LNCAP (cell line): ENCODE measurements around the gene CCDC57.
A peak's percentile ranks its signal among the peaks of the same experiment; 100 is the strongest.

Experiments
- CTCF ChIP-seq: fragments of 450-650 bp; IDR thresholded peaks from 2 replicates; pipeline ENCODE4 v1.5.1; 2017; ENCODE audit warnings: mild to moderate bottlenecking

The CCDC57 gene

GRCh38 chr17:82237746-82238471 lies 25.3 kb upstream of the CCDC57 start:
- TF ChIP-seq CTCF: no peak

DNA sequence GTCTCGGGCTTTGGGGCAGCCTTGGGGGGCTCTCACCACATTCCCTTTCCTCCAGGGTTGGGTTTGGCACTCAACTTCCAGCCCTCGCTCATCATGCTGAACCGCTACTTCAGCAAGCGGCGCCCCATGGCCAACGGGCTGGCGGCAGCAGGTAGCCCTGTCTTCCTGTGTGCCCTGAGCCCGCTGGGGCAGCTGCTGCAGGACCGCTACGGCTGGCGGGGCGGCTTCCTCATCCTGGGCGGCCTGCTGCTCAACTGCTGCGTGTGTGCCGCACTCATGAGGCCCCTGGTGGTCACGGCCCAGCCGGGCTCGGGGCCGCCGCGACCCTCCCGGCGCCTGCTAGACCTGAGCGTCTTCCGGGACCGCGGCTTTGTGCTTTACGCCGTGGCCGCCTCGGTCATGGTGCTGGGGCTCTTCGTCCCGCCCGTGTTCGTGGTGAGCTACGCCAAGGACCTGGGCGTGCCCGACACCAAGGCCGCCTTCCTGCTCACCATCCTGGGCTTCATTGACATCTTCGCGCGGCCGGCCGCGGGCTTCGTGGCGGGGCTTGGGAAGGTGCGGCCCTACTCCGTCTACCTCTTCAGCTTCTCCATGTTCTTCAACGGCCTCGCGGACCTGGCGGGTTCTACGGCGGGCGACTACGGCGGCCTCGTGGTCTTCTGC lies 24.6 kb upstream of the CCDC57 start:
- TF ChIP-seq CTCF: no peak

- peak; percentile 99 for TF ChIP-seq CTCF
Measured at GRCh38 chr17:82236142-82236971, 23.7 kb upstream of the CCDC57 start.

GRCh38 chr17:82235775-82236141 lies 23.1 kb upstream of the CCDC57 start:
- TF ChIP-seq CTCF: no peak

- no peak for TF ChIP-seq CTCF
Measured at GRCh38 chr17:82235056-82235774, 22.6 kb upstream of the CCDC57 start.

DNA sequence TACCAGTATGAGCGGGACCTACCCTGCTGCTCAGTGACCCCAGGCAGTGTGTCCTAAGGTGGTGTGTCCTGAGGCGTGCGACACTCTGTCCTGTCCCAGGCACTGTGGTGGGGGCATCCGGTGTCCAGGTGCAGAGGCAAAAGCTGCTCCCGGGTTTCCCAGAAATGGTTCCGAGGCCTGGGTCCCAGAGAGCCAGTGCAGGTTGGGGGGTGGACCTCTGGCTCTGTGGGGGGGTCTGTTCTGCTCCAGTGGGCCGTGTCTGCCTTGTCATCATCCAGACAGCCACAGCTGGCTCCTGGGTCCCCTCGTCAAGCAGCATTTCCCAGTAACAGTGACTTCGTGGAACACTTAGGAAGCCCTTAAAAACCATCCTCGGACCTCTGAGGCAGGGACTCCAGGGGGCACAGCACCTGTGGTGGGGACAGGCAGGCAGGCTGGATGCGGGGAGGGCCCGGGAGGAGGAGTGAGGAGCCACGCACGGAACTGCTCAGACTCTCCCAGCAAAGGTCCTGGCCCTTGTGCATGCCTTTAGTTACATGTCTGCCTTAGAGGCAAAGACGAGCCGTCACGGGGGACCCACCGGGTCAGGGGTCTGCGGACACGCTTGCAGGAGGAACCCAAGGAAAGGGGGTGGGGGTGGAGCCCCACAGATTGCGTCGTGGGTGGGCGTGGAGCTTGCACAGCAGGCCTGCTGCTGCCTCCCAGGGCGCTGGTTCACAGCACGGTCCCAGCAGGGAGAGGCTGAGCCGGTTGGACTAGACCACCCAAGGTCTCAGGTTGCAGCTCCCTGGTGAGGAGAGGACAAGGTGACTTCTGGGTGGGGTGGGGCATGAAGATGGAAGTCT lies 21.8 kb upstream of the CCDC57 start:
- no peak for TF ChIP-seq CTCF
